Kidney epithelial cell (primary cell): ENCODE results near the gene NCOA3. TPM values are rescaled to one million over a fixed set of nuclear protein-coding genes. Genes with fewer than 3 reads are reported as not detected.

Experiments
- DNase-seq: peaks from one replicate; pipeline ENCODE4 v3.0.0-alpha.2; 2010; ENCODE audit warnings: low read depth
- H3K27me3 ChIP-seq: 2 replicates; pipeline ENCODE4 v1.6.0; 2011; ENCODE audit warnings: low read length; ENCODE audit not compliant: control insufficient read depth, insufficient read depth
- H3K36me3 ChIP-seq: 2 replicates; pipeline ENCODE4 v1.5.1; 2011; ENCODE audit warnings: low read length; ENCODE audit not compliant: control insufficient read depth, insufficient read depth
- H3K4me3 ChIP-seq: 2 replicates; pipeline ENCODE4 v1.5.1; 2011; ENCODE audit warnings: low read depth, mild to moderate bottlenecking, control low read depth, low read length
- CTCF ChIP-seq: IDR thresholded peaks from 2 replicates; pipeline ENCODE4 v1.5.1; 2011; ENCODE audit warnings: mild to moderate bottlenecking, moderate library complexity, low read length, control low read depth, inconsistent platforms; ENCODE audit not compliant: insufficient read depth, poor library complexity, severe bottlenecking
- total RNA-seq: library from RNA; depleted of rRNA; stranded (reverse); fragments of >200 nt; gene quantifications from 2 replicates; pipeline ENCODE4 v1.2.3, GENCODE V29; 2015

The NCOA3 gene
- total RNA-seq, 1 donor from 2014 or later = 27.3 TPM

DNA sequence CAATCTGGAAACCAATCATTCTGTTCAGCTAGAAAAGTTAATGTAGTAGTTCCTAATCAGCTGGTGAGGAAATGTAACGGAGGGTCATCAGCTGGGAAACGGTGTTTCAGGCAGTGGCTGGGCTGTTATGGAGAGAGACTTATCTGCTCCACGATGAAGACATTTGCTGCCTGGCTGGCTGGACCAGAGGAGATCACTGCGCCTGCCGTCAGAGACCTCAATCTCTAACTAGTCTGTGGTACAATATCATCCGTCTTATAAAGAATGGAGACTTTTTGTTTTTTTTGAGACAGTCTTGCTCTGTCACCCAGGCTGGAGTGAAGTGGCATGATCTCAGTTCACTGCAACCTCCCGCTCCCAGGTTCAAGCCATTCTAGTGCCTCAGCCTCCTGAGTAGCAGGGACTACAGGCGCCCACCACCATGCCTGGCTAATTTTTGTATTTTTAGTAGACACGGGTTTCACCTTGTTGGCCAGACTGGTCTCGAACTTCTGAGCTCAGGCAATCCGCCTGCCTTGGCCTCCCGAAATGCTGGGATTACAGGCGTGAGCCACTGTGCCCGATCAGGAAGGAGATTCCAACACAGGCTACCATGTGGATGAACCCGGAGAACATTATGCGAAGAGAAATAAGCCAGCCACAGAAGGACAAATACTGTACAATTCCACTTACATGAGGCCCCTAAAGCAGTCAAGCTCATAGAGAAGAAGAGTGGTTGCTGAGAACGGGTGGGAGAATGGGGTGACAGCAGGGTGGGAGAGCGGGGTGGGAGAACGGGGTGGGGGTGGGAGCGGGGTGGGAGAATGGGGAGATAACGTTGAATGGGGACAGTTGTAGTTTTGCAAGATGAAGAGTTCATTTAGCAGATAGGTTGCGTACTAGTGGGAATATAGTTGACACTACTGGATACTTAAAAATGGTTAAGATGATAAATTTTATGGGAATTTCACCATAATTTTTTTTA, 168.5 kb downstream of the NCOA3 start:
- Histone ChIP-seq H3K27me3 (no peaks in the 10 kb centered on the region), H3K36me3 (no peaks in the 10 kb centered on the region), H3K4me3 (no peak overlapping the region)
- DNase-seq = no peak
- TF ChIP-seq CTCF = no peak

GRCh38 chr20:47670913-47671312, 169.2 kb downstream of the NCOA3 start:
- H3K36me3 ChIP-seq = no peaks in the 10 kb centered on the region
- TF ChIP-seq CTCF = no peak
- H3K27me3 ChIP-seq = no peaks in the 10 kb centered on the region
- no peak overlapping the region for H3K4me3 ChIP-seq
- DNase-seq = no peak

GRCh38 chr20:47672166-47672565, 170.5 kb downstream of the NCOA3 start:
- no peak for TF ChIP-seq CTCF
- H3K27me3 ChIP-seq = no peaks in the 10 kb centered on the region
- H3K36me3 ChIP-seq = no peaks in the 10 kb centered on the region

DNA sequence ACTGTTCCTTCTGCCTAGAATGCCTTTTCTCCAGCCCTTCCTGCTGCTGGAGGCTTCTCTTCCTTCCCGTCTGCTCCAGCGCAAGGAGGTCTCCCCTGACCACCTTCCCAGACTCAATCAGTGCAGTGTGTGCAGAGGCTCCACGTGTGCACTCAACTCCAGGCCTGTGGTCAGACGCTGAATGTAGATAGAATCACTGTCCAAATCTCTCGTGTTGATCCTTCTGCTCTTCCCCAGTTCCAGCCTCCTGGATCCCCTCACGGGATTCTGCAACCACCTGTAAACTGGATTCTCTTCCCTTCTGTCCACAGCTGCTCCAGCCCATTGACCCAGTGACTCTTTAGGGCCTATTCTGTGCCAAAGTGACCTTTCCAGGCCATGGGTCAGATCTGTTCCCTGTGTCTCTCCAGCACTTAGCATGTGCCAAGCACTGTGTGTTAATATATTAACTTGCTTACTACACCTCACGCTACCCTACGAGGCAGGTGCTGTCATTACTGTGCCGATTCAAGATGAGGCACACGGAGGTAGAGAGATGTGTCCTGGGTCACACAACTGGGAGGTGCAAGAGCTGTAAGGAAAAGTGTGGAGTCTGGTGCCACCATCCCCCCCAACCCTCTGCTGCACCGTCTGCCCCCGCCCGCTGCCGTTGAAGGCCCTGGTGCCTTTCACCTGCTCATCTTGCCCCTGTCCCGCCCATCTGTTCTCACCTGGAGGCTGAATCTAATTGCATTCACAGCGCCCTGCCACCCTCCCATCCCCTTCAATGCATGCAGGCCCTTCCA, 171.4 kb downstream of the NCOA3 start:
- Histone ChIP-seq H3K4me3 (no peak overlapping the region), H3K27me3 (no peaks in the 10 kb centered on the region), H3K36me3 (no peaks in the 10 kb centered on the region)
- DNase-seq = no peak
- TF ChIP-seq CTCF = no peak

More at GRCh38 chr20:47672166-47672565, 170.5 kb downstream of the NCOA3 start:
- no peak for DNase-seq
- H3K4me3 ChIP-seq = no peak overlapping the region

GRCh38 chr20:47673671-47673955, 171.9 kb downstream of the NCOA3 start:
- H3K4me3 ChIP-seq = no peak overlapping the region
- no peaks in the 10 kb centered on the region for H3K36me3 ChIP-seq
- no peak for TF ChIP-seq CTCF
- no peaks in the 10 kb centered on the region for H3K27me3 ChIP-seq
- DNase-seq = no peak
